ENCODE data around the gene FRRS1L. TPM values are rescaled to one million over a fixed set of nuclear protein-coding genes. Genes with fewer than 3 reads are reported as not detected.

FRRS1L gene
- under 0.01 TPM in 1 of 2 replicates, not detected in the other for total RNA-seq (2012; rRNA removed)
- polyA plus RNA-seq (2012; rRNA removed), result 0.05 and 0.06 TPM in 2 replicates
- 0.01 and 0.03 TPM in 2 replicates for polyA plus RNA-seq (2012; cell fraction: cytosol; rRNA removed)
- under 0.01 and 0.08 TPM in 2 replicates for polyA plus RNA-seq (2012; cell fraction: nucleus; rRNA removed; ENCODE audit: low replicate concordance)
- percentile 14 among the genes with signal in this experiment for Bru-seq, nascent RNA
- BruChase-seq, experiment 1, labeled RNA remaining after a 6-hour chase, result percentile 15 among the genes with signal in this experiment
- percentile 14 among the genes with signal in this experiment for BruChase-seq, experiment 2, labeled RNA remaining after a 2-hour chase
- long read RNA-seq, full-length matches to known transcripts, result 1 of 1 reads
- long read RNA-seq, partial matches to known transcripts, result 0 of 1 reads
- long read RNA-seq, other reads (novel, unspliced or antisense), result 0 of 1 reads

- TF ChIP-seq NFE2L2 (IDR thresholded peaks at IDR 0.05; ENCODE audit: low read depth, low read length), result no peak
- TF ChIP-seq RAD21 (IDR thresholded peaks at IDR 0.05; ENCODE audit: low read length), result no peak
- TF ChIP-seq CEBPB (IDR thresholded peaks at IDR 0.05; ENCODE audit: low read depth, low read length), result no peak
- no peak for TF ChIP-seq MAFK (IDR thresholded peaks at IDR 0.05; ENCODE audit: low read depth, low read length)
- no peak for TF ChIP-seq MAZ (IDR thresholded peaks at IDR 0.05; ENCODE audit: borderline replicate concordance, low read depth, low read length)
- Histone ChIP-seq H4K5ac (ENCODE audit: low read depth, low read length) (no peak within 1 kb of the TSS), H3K4me2 (ENCODE audit: low read depth, low read length) (peak within 1 kb of the TSS; percentile 29; the same call in 1 of the 2 replicates), H3K9ac (ENCODE audit: low read depth, low read length) (no peak within 1 kb of the TSS), H2BK15ac (ENCODE audit: low read depth, low read length) (no peak within 1 kb of the TSS), H2BK5ac (ENCODE audit: low read depth, low read length, poor library complexity, severe bottlenecking) (no peak within 1 kb of the TSS), H2BK20ac (ENCODE audit: low read depth, low read length) (no peak within 1 kb of the TSS), H3K4me3 (ENCODE audit: insufficient read depth, low read depth, low read length) (peak within 1 kb of the TSS; percentile 20), H3K27ac (ENCODE audit: insufficient read depth, low read length) (no peak within 1 kb of the TSS), H3K18ac (ENCODE audit: low read depth, low read length) (no peak within 1 kb of the TSS), H3K14ac (replicated peaks; ENCODE audit: low read depth, low read length) (no peak within 1 kb of the TSS), H3K79me1 (ENCODE audit: low read depth in 1 of 2, low read length in 2 of 2) (no peaks in the 10 kb centered on the region), H3K4ac (ENCODE audit: low read depth, low read length) (no peak within 1 kb of the TSS), H3K9me3 (ENCODE audit: control insufficient read depth, insufficient read depth, low read length) (peaks cover 2% of the 10 kb centered on the region), H4K91ac (ENCODE audit: insufficient read depth, low read depth, low read length) (no peak within 1 kb of the TSS), H3K56ac (ENCODE audit: extremely low read depth, insufficient read depth, low read length) (no peak within 1 kb of the TSS), H2BK120ac (ENCODE audit: low read depth, low read length) (no peak within 1 kb of the TSS), H2AFZ (replicated peaks; ENCODE audit: low read length, poor library complexity) (no peak within 1 kb of the TSS), H3K23ac (ENCODE audit: low read depth, low read length) (no peak within 1 kb of the TSS), H2AK5ac (ENCODE audit: low read depth, low read length) (no peak within 1 kb of the TSS), H3K9me1 (ENCODE audit: insufficient read depth, low read length) (no peaks in the 10 kb centered on the region), H4K8ac (ENCODE audit: low read depth in 2 of 2, low read length in 2 of 2) (no peak within 1 kb of the TSS), H3K27me3 (ENCODE audit: control insufficient read depth, insufficient read depth, low read length) (peaks cover 46% of the 10 kb centered on the region), H3K4me1 (ENCODE audit: control insufficient read depth, insufficient read depth, low read length) (no peaks in the 10 kb centered on the region), H2AK9ac (replicated peaks; ENCODE audit: low read depth, low read length, poor library complexity) (no peak within 1 kb of the TSS), H3K36me3 (ENCODE audit: control insufficient read depth, insufficient read depth, low read length) (no peaks in the 10 kb centered on the region), H4K20me1 (ENCODE audit: insufficient read depth, low read length) (no peaks in the 10 kb centered on the region)
- 7% methylated on average over 38 of the region's 86 CpGs; no CpG with 5 or more reads in 1 of the 2 experiments for WGBS, 2 experiments (ENCODE audit: extremely low coverage in 2 of 2, insufficient read length in 1 of 2)
- DNase-seq (no peak), ATAC-seq (ENCODE audit: low read depth) (peak; percentile 63)
- POLR2A ChIA-PET (ENCODE audit: unreplicated experiment), result no interaction called here
- CTCF ChIA-PET, result no interaction called here
- in situ Hi-C loops (cut with MboI; ENCODE audit: low sequenced_read_pairs), result loop anchor here (10.0 kb wide), 1 partner anchor 62 kb away; no protein-coding TSS in a partner anchor
- intact Hi-C loops (cut with micrococcal nuclease), result no loop called here
- BruUV-seq (replicated peaks), result no TSS peak
- dilution Hi-C loops (cut with HindIII; ENCODE audit: low sequenced_read_pairs, unreplicated experiment), result no loop called here
Observed at GRCh38 chr9:109166771-109167601, at the start of gene FRRS1L. Gene FRRS1L, minus strand, starts transcription at chr9:109167249. Its CDS starts 111 bp downstream, at chr9:109167138.

All from IMR-90 (cell line).